HG03039 (cell line): ENCODE results near the gene IMP4.
A peak's percentile ranks its signal among the peaks of the same experiment; 100 is the strongest.

Source experiments
- ATAC-seq: cut with Tn5 transposase; IDR thresholded peaks from one replicate; pipeline ENCODE4 v1.9.1; 2021; ENCODE audit warnings: mild to moderate bottlenecking, moderate library complexity; ENCODE audit not compliant: unreplicated experiment

IMP4 gene

GRCh38 chr2:130375291-130376266 lies 32.9 kb downstream of the IMP4 start:
- ATAC-seq, result no peak

GRCh38 chr2:130376433-130377293 lies 34.0 kb downstream of the IMP4 start:
- peak; percentile 41 for ATAC-seq

GRCh38 chr2:130377491-130377890 lies 34.8 kb downstream of the IMP4 start:
- no peak for ATAC-seq

GRCh38 chr2:130378206-130378897 lies 35.7 kb downstream of the IMP4 start:
- no peak for ATAC-seq

- ATAC-seq, result no peak
Observed at GRCh38 chr2:130378898-130379214, 36.2 kb downstream of the IMP4 start.

GRCh38 chr2:130380096-130380934 lies 37.6 kb downstream of the IMP4 start:
- ATAC-seq, result no peak

- no peak for ATAC-seq
Observed at GRCh38 chr2:130381145-130381544, 38.4 kb downstream of the IMP4 start.

GRCh38 chr2:130381619-130382018 lies 38.9 kb downstream of the IMP4 start:
- ATAC-seq, result no peak

- ATAC-seq, result no peak
Observed at GRCh38 chr2:130382313-130382917, 39.7 kb downstream of the IMP4 start.

GRCh38 chr2:130385709-130386108 lies 43.0 kb downstream of the IMP4 start:
- ATAC-seq, result peak; percentile 42

- ATAC-seq, result no peak
Observed at GRCh38 chr2:130387071-130387400, 44.3 kb downstream of the IMP4 start.

GRCh38 chr2:130387804-130388203 lies 45.1 kb downstream of the IMP4 start:
- ATAC-seq, result no peak

- ATAC-seq, result no peak
Observed at GRCh38 chr2:130388221-130388907, 45.7 kb downstream of the IMP4 start.

- ATAC-seq, result no peak
Observed at GRCh38 chr2:130389358-130389757, 46.7 kb downstream of the IMP4 start.

GRCh38 chr2:130389783-130390182 lies 47.1 kb downstream of the IMP4 start:
- ATAC-seq, result no peak

GRCh38 chr2:130390460-130391057 lies 47.9 kb downstream of the IMP4 start:
- ATAC-seq, result peak; percentile 12

GRCh38 chr2:130391058-130391871 lies 48.6 kb downstream of the IMP4 start:
- peak; percentile 82 for ATAC-seq
